ENCODE measurements around the gene PTCH1.

The PTCH1 gene

DNA sequence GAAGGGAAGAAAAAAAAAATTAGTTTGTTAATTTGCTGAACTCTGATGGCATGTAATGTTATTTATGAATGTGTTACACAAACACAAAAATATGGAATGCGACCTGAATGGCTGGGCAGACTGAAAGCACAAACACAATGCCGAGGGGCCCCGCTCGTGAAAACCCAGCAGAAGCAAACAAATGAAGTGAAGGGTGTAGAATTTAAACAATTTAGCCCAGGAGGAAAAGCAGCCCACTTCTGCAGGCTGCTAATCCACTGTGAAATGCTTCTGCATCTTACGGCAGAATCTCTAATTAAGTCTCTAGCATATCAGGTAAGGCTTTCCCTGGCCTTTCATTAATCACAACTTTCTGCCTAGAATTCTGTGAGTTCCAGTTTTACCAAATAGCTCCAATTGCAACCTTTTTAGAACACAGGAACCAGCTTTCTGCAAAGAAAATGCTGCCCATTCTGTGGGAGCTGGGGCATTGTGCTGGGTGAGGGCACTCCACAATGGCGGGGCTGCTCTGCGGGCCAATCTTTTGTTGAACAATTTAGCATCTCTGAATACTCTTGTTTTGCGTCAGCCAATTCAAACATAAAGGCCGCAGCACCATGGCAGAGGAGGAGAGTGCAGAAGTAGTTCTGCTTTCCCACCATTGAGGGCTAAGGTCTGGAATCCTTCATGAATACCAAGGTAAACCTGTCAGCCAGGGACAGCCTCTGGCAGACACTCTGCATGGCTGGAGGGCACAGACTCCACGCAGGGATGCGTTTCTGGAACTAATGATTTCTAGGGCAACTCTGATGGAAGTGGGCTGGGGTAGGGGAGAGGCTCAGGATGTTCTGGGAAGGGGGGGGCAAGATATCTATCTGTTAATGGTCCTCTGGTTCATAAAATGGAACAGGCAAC, 66.4 kb downstream of the PTCH1 start:
- Histone ChIP-seq H3K4me3 (ENCODE audit: low read depth, low read length) (no peak overlapping the region), H3K4me1 (peaks cover 22% of the 10 kb centered on the region), H3K36me3 (peaks cover 72% of the 10 kb centered on the region), H3K27me3 (no peaks in the 10 kb centered on the region), H3K9me3 (no peaks in the 10 kb centered on the region)
- TF ChIP-seq CTCF (IDR thresholded peaks at IDR 0.05; ENCODE audit: low read depth, low read length): no peak
- peak; percentile 88 for DNase-seq

GRCh38 chr9:95449016-95449415, 67.8 kb downstream of the PTCH1 start:
- Histone ChIP-seq H3K4me3 (ENCODE audit: low read depth, low read length) (no peak overlapping the region), H3K9me3 (no peaks in the 10 kb centered on the region), H3K36me3 (peaks cover 67% of the 10 kb centered on the region), H3K27me3 (no peaks in the 10 kb centered on the region), H3K4me1 (peaks cover 22% of the 10 kb centered on the region)
- no peak for DNase-seq
- no peak for TF ChIP-seq CTCF (IDR thresholded peaks at IDR 0.05; ENCODE audit: low read depth, low read length)

DNA sequence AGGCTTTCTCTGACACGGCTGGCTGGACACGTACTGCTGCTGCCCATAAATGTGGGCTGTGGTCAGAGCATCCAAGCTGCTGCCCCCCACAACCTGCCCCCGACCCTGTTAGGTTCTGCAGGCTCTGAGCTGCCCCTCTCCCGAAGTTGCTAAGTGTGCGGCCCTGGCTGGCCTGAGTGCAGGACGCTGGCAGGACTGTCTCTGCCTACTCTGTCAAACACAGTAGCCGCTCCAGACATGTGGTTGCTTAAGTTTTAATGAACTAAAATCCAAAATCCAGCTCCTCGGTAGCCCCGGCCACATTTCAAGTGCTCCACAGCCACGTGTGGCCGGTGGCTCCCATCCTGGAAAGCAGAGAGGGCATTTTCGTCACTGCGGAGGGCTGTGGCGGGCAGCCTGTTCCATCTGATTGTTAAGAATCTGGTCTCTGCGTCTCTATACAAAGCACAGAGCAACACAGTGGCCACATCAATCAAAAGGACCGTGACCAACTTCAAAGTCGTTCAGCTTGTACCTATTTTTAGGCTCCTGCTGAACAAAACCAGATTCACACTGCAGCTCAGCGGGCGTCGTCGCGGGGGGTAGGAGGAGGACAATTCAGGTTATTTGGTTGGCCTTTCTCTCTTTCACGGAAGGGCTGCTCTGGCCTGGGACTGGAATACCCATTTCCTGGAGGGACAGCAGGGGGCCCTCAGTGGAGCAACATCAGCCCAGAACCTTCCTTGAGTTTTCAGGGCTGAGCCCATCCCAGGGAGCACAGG, 68.9 kb downstream of the PTCH1 start:
- no peak for TF ChIP-seq CTCF (IDR thresholded peaks at IDR 0.05; ENCODE audit: low read depth, low read length)
- DNase-seq: no peak
- Histone ChIP-seq H3K4me1 (peaks cover 22% of the 10 kb centered on the region), H3K27me3 (no peaks in the 10 kb centered on the region), H3K4me3 (ENCODE audit: low read depth, low read length) (no peak overlapping the region), H3K36me3 (peaks cover 58% of the 10 kb centered on the region), H3K9me3 (no peaks in the 10 kb centered on the region)

DNA sequence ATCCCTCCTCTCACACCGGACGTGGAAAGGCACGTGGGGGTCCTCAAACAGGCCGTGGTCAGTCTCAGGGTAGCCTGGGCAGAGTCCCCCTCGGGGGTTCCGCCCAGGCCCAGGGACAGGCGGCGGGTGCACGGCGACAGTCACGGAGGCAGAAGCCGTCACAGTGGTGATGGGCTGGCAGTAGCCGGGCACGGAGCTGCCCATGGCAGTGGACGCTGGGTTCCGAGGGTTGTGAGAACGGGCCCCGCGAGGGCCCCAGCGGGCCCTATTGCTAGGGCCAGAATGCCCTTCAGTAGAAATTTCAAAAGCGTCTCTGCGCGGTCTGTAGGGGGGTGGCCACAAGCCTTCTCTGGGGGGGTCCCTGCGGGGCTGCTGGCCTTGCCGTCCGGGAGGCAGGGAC, 69.8 kb downstream of the PTCH1 start:
- Histone ChIP-seq H3K4me3 (ENCODE audit: low read depth, low read length) (no peak overlapping the region), H3K36me3 (peaks cover 61% of the 10 kb centered on the region), H3K4me1 (peaks cover 18% of the 10 kb centered on the region), H3K27me3 (no peaks in the 10 kb centered on the region), H3K9me3 (no peaks in the 10 kb centered on the region)
- TF ChIP-seq CTCF (IDR thresholded peaks at IDR 0.05; ENCODE audit: low read depth, low read length): no peak
- no peak for DNase-seq

GRCh38 chr9:95446259-95446658, 70.5 kb downstream of the PTCH1 start:
- H3K9me3 ChIP-seq: no peaks in the 10 kb centered on the region
- DNase-seq: no peak
- H3K4me1 ChIP-seq: peaks cover 11% of the 10 kb centered on the region
- H3K36me3 ChIP-seq: peaks cover 61% of the 10 kb centered on the region
- H3K4me3 ChIP-seq (ENCODE audit: low read depth, low read length): no peak overlapping the region
- H3K27me3 ChIP-seq: no peaks in the 10 kb centered on the region
- TF ChIP-seq CTCF (IDR thresholded peaks at IDR 0.05; ENCODE audit: low read depth, low read length): no peak

DNA sequence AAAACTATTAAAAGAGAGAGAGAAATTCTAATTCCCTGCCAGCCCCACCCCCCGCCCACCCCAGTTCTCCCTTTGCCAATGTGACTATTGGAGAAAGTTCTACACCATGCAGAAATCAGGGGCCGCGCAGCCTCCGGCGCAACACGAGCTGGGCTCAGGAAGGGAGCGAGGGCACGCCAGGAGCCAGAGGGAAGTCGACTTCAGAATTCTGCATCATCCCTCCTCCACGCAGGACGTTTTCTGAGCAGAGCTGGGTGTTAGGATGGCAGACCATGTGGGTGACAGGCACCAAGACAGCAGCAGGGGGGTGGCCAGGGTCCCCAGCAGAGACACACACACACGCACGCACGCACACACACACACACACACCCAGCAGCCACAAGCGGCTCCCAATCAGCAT, 72.6 kb downstream of the PTCH1 start:
- Histone ChIP-seq H3K4me1 (no peaks in the 10 kb centered on the region), H3K36me3 (peaks cover 50% of the 10 kb centered on the region)
- TF ChIP-seq CTCF (IDR thresholded peaks at IDR 0.05; ENCODE audit: low read depth, low read length): no peak

More for the DNA sequence above, 72.6 kb downstream of the PTCH1 start:
- no peaks in the 10 kb centered on the region for H3K9me3 ChIP-seq
- H3K4me3 ChIP-seq (ENCODE audit: low read depth, low read length): no peak overlapping the region
- no peaks in the 10 kb centered on the region for H3K27me3 ChIP-seq
- no peak for DNase-seq

Measured in BE2C (cell line).